Left lobe of liver (tissue), 2 donors: ENCODE measurements around the gene CCDC6. TPM values are rescaled to one million over a fixed set of nuclear protein-coding genes. Genes with fewer than 3 reads are reported as not detected.

Experiments used
- ATAC-seq: fragments of 200-7000 bp; cut with Tn5 transposase; one replicate; pipeline ENCODE4 v1.9.1; 2020; ENCODE audit warnings: mild to moderate bottlenecking, moderate library complexity
- DNase-seq: peaks from one replicate; pipeline ENCODE4 v3.0.0-alpha.2; 2020; ENCODE audit warnings: low spot score
- total RNA-seq: library from RNA; stranded (reverse); gene quantifications from one replicate; pipeline ENCODE4 v1.2.1, GENCODE V29; 2021
- donor health status: DM: no; HTN: no; CAD: no; lungs with moderate emphysema.
- donor health status: DM: no; HTN: yes; CAD: no.

CCDC6 gene
- total RNA-seq, 1 donor from 2014 or later: 8.4 TPM

DNA sequence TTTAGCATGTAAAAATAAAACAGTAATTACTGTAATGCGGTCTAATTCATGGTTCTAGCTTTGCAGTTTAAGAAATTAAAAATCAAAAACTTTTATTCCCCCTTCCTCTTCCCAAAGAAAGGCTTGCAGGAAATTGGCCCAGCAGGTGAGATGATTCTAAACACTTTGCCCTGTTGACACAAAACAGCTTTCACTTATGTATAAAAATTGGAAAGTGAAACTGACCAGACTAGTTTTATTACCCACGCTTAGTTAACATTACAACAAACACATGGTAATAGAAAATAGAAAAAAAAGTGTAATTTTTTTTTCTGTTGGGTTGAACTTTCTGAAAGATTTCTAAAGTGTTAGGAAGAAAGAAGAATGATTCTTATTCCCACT is 1.2 kb upstream of the CCDC6 start:
- ATAC-seq (no peak), DNase-seq (no peak)

DNA sequence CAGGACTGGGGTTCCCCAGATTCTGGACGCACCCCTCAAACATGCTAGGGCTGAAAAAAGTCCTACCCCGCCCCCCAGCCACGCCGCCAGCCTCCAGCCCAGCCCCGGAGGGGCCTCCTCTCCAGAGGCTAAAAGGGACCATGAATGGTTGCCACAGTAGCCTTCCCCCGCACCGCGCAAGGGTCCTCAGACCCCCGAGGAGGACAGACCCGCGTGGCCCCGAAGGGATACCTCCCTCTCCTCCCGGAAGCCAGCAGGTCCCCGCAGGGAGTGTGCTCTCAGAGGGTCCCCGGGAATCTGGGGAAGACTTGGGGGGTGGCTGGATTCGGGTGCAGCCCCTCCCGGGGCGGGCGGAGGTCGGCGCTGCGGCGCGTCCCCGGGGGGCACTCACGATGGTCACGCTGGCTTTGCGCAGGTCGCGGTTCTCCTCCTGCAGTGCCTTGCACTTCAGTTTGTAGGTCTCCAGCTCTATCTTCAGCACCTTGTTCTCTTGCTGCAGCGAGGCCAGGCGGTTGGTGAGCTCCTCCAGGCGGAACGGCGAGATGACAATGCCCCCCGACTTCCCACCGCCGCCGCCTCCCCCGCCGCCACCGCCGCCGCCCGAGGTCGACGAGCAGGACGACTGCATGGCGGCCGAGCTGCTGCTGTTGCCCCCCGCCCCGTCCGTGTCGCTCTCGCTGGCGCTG is 482 bp downstream of the CCDC6 start:
- ATAC-seq (no peak), DNase-seq (peak; percentile 47)

DNA sequence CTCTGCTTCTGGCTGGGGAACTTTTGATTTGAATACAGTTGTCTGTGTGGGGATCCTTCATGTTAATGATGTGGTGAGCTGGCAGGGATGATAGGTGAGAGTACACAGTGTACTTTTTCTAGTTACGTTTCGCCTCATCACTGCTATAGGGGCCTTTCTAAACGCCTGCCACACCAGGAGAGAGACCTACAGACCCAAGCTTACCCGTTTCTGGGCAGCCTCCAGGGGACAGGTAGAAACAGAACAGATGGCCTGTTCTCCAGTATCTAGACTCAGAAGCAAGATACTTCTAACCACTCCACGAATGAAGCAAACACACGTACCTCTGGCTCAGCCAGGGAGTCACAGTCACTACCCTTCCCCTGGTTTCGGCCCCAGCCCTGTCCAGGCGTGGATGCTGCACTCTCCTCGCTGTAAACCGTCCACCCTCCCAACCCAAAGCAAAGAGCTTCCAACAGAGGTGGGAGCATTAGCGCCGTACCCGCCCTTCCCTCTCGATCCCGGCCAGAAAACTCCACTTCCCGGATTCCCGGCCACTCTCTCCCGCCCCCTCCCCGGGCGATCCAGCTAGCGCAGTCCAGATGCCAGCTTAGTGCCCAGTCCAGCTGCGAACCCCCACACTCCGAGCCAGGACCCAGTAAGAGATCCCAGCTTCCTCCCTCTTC is 1.2 kb downstream of the CCDC6 start:
- DNase-seq (no peak), ATAC-seq (peak; percentile 12)

DNA sequence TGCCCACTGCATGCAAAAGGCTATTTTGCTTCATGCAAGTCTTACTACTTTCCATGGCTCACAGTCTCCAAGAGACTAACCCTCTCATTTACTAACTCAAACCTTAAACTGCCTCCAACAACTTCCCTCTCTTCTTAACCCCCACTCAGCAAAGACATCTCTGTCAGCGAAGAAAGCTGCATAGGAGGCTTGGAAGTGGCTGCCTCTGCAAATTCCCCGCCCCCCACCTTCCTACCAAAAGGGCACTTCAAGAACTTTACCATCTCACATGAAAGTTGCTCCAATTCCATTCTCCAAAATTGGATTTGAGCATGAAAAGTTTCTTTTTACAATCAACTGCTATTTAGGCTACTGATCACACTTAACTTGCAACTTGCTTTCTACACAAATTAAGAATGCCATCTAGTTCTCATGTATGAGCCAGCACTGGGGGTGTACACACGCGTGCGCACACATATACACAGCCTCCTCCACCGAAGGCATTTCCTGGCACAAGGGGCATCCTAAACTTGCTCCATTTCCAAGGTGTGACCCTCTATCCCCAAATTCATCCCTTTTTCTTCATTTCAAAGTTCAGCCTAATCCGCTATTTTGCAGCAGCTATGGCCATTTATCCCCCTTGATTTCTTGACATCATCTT is 1.8 kb downstream of the CCDC6 start:
- ATAC-seq: no peak
- DNase-seq: no peak

DNA sequence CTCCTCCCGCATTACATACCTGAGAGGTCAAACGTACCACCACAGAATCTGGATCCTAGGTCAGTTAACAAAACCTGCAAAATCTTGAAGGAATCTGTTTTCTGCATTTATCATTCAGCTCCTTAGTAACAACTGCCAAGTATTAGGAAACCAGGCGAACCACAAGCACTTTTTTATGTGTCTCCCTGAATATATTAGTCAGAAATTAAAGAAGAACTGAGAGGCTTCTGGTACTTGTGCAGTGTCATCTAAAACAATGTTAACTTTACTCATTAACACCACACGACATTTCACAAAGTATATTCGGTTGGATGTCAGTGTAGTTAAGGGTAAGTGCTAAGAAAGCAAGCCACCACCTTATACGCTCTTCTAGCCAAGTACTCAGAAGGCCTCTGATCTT is 2.5 kb downstream of the CCDC6 start:
- DNase-seq (no peak), ATAC-seq (no peak)

DNA sequence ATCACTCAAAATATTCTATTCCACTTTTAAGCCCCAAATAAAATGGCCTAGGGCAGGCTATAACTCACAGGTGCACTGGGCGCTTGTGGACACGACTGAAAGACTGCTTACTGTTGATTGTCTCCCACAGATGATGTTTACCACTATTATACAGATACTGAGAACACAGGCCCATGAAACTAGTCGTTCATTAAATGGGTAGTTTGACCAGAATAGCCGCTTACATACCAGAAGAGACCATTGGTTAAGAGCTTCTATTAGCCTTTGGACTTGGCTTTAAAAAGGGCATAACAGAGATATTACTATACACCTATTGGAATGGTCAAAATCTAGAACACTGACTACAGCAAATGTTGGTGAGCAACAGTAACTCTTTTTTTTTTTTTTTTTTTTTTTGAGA is 4.3 kb downstream of the CCDC6 start:
- DNase-seq (no peak), ATAC-seq (no peak)

DNA sequence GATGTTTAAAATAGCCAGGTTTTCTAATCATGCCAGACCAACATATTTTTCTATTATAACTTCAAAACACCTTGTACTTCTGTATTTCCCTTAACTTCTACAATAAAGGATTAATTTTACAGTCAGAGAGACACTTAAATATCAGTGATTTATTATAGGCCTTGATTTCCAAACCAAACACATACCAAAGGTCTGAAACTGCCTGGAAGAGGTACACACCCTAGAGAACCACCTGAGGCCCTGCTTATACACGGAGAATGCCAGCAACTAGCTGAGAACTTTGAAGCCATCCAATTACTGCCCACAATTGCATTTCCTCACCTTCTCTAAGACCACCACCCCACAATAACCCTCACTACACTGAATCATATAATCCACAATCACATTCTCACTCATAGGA is 4.9 kb downstream of the CCDC6 start:
- no peak for DNase-seq
- no peak for ATAC-seq

DNA sequence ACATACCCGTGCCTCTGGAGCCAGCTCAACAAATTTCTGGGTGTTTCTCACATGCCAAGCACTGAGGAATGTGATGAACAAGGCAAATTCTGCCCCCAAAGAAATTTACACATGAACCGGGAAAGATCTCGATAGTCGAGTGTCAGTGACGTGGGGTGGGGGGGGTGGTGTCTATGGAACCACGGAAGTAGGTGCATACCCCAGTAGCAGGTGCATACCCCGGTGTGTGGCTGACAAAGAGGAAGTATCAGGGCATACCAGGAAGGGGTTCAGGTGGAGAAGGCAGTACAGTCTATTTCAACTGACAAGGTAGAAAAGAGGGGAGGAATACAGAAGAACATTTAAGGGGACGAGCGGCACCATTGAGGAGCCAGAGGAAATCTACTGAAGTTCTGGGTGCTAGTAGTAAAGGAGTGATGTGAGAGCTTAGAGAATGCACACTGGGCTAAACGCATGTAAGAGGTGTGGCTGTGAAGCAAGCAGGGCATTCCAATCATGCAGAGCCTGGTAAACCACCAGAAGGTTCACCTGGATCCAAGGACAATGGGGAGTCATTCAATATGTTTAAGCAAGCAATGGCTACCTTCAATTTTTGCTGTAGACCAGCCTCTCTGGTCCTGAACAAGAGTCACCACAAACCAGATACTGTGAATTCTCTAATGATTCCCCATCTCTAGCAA is 6.2 kb downstream of the CCDC6 start:
- ATAC-seq: no peak
- no peak for DNase-seq

DNA sequence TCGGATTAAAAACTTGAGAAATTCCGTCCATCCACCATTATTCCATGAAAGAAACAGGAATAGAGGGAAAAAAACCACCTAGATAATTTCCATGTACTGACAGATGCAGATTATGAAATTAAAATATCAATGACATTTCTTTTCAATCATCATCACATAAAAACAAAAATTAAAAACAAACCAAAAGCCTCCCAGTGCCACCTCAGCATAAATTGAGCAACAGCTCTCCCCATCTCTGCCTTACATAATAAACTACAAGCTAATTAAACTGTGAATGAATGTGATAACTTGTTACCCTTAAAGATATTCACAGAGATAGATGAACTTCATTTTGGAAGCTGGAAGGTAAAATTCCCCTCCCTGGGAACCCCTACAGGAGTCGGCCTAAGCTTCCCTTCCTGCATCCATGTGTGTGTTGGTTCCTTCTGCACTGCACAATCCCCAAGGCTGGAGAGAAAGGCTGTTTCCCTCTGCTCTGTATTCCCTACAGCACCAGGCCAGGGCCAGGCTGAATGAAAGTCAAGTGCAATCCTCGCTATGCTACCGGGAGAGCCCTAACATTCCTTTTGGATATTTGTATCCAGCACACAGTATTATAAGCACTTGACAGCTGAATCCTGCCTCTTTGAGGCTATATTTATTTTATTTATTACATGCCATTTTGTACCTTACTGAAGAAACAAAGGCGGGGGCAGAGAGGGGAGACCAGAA is 8.1 kb downstream of the CCDC6 start:
- DNase-seq (no peak), ATAC-seq (no peak)

DNA sequence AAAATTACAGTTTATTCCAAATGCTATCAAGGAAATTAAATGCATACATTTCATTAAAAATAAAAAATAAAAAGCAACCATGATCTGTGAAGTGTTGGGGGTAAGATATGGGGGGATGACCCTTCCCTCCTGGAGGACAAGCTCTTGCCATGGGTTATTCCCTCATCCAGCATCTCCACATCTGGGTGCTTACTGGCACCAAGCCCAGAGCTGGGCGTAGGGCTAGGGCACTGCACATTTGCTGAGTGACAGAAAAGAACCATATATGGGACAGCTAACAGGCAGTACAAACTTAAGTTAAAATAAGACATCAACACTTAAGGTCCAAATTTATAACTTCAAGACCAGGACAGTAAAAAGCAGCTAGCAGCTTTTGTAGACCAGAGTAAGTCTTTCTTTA is 10.2 kb downstream of the CCDC6 start:
- no peak for DNase-seq

DNA sequence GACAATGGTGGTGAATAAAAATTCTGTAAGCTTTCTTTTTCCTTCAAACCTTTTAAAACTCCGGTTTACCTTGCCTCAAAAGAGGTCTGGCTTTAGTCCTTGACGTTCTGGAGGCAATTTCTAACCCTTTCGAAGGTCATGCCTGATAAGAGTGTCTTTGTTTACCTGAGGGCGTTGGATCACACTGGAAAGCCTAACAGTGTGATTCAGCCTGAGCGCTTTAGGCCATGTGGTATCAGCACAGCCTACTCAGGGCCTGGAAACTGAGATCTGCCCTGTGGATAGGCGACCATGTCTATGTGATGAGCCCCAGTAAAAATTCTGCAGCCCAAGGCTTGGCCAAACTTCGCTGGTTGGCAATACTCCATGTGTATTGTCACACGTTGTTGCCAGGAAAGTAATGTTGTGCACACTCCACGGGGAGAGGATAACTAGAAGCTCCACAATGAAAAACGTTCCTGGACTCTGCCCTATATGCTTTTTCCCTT is 10.7 kb downstream of the CCDC6 start:
- ATAC-seq: peak; percentile 96

More for the DNA sequence above, 10.2 kb downstream of the CCDC6 start:
- no peak for ATAC-seq

DNA sequence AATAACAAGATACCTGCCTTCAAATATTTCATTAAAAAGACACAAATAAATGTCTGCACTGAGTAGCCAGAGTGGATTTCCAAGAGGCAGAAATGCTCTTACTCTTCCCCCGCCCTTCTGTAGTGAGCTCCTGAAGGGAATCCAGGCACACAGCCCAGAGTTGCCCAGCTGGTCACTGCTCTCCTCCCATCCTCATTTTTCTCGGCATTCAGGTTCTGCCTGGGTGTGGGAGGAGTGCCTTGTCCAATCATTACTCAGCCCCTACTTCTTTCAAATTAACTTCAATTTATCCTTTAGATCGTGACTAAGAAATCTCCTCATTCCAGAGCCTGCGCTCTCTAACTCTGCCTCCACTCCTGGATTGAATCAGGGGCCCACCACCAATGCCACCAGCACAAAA is 12.2 kb downstream of the CCDC6 start:
- peak; percentile 41 for ATAC-seq
- DNase-seq: no peak

More for the DNA sequence above, 10.7 kb downstream of the CCDC6 start:
- peak; percentile 59 for DNase-seq

DNA sequence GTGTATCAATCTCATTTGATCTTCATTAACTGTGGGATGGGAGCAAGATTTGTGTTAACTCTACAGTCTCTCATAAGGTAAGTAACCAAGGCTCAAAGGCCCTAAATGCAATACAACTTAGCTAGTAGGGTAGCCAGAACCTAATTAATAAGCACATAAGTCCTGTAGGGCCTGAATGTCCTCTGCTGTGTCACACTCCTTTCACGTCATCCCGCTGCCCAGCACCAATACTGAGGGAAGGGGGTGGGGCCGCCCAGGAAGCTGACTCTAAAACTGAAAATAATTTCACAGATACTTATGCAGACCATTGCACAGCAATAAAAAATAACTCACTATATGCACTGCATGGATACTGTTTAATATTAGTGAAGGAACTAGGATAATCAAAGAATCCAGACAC is 13.7 kb downstream of the CCDC6 start:
- no peak for DNase-seq
- ATAC-seq: no peak

DNA sequence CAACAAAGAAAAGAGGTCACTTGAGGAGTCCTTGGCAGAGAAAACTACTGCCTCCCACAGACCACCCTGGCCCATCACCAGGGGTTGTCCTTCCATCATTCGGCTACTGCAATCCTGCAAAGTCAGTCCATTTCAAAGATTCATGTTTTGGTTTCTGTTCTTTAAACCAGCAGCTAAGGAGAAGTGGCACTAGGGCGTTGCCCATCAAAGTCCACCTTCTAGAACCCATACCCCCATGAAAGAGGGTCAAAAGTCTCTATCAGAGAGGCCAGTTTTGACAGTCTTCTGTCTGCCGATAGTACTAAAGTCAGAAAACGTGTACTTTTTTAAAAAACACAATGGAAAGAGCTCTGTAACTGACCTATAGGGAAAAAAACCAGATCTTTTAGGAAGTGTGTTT is 14.4 kb downstream of the CCDC6 start:
- DNase-seq (no peak), ATAC-seq (no peak)

DNA sequence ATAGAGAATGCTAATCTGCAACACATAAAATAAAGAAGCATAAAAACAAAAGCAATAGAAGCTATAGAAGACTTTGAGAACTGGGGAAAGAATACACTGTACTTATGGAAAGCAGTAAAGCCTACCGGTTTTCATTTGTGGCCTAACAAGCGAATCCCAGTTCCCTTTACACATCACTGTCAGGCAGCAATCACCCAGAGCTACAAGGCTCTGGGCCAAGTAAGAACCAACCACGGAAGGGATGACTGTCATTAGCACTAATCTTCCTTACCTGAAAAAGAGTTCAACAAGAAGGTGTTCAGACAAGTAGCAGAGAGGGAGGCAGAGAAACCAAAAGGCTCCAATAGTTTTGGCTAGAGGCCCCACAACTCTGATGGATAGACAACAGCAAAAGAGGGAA is 15.0 kb downstream of the CCDC6 start:
- ATAC-seq (no peak), DNase-seq (no peak)

DNA sequence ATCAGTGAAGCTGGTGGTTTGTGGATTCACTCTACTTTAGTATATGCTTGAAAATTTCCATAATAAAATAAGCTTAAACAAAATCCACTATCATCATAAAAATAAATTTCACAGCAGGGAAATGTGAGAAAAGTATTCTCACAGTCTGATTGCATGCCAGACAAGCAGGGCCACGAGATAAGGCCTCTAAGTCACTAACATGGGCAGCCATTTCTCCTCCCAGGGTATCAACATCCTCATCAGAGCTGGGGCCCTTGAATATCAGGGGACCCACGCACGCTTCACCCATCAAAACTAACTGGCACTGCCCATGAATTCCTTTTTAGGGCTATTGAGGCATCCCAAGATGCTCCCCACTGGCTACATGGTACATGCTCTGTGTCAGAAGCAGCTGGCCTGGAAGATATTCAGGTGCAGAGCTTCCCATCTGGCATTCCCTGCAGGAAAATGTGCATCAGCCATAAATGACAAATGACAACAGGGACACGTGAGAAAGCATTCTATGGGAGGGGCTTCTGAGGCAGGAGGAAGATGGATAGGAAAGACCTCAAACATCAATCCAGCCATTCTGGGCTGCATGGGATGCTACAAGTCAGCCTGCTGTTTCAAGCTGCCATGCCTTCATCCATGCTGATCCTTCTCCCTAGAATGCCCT is 17.4 kb downstream of the CCDC6 start:
- no peak for DNase-seq
- no peak for ATAC-seq

DNA sequence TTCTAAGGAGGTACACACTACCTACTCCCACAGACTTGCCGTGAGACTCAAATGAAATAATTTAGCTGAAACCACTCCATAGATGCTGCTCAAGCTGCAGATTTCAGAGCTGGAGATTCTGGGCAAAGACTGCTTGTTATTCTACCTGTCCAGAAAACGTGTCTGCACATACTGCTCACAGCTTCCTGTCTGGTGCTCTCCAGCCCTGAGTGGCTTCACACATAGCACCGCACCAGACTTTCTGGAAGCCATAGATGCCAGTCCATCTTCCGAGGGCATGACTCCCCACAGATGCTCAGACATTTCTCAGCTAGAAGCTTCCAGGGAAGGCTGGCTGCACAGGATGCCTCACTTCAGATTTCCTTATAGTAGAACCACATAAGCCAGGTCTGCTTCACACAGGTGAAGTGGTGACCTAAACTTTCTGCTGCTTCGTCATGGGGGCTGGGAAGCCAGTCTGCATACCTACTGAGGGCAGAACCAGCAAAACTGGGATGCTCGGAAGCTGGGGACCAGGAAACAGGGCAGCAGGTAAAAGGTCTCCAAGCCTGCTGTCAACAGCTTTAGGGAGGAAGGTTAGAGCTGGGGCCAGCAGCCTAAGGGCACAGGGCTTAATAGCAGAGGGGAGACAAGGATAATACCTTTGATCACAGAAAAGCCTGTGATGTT is 18.2 kb downstream of the CCDC6 start:
- no peak for DNase-seq
- ATAC-seq: no peak

DNA sequence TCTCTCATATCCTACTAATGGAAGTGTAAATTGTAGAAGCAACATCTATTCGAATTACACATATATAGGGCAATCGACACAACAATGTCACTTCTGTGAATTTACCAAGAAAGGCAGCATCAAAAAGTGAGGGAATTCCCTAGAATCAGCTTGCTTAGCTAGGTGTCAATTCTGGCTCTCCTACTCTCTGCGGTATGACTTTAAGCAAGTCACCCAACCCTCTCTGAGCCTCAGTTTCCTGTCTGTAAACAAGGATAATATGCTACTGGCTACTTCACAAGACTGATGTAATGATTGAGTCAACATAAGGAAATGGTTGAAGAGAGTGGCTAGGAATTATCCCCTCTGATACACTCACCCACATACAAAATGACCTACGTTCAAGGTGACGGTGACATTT is 19.4 kb downstream of the CCDC6 start:
- ATAC-seq (no peak), DNase-seq (no peak)

DNA sequence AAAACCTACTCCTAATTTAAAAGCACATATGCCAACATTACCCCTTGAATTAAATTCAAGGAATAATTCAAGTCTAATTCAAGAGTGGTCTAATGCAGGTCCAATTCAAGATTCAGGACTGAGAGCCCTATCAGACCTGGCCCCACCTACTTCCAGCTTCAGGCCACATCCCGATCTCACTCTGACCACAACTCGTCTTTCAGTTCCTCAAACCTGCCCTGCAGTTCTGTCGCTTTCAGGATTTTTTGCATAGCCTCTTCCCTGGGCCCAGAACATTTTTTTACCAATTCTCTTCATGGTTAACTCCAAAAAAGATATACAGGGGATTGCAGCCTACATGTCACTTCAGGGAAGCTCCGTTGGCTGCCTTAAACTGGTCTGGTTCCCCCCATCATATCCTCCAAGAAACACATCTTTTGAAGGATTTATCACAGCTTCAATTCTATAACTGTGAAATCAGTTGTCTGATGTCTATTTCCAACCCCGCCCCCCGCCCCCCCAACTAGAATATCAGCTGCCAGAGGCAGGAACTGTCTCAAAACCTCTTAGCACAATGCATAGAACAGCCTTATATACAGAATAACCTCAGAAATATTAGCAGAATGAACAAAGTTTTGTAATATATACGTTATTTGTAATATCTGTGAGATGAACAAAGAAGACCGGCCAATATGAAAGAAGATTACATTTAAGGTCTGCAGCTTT is 20.8 kb downstream of the CCDC6 start:
- DNase-seq: no peak
- peak; percentile 36 for ATAC-seq
